ENCODE measurements around the gene PCDHB9.

DNA sequence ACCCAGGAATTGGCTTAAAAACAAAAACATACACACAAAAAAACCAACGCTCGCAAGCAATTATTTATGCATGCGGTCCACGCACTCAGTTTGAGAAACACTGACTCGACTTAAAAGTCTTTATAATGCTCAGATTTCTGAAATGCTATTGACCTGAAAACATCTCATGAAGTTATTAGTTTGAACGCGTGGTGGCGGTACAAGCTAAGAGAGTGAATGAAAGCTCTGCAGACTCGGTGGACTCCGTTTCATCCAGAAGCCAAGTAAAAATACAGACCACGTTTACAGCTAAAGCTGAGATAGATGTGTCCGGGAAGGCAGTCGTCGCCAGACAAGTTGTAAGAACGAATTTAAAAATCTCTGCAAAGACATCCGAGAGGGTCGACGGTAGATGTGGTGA, 37.1 kb upstream of the PCDHB9 start, which contains the start of gene PCDHB6:
- TF ChIP-seq, protein P1, sequence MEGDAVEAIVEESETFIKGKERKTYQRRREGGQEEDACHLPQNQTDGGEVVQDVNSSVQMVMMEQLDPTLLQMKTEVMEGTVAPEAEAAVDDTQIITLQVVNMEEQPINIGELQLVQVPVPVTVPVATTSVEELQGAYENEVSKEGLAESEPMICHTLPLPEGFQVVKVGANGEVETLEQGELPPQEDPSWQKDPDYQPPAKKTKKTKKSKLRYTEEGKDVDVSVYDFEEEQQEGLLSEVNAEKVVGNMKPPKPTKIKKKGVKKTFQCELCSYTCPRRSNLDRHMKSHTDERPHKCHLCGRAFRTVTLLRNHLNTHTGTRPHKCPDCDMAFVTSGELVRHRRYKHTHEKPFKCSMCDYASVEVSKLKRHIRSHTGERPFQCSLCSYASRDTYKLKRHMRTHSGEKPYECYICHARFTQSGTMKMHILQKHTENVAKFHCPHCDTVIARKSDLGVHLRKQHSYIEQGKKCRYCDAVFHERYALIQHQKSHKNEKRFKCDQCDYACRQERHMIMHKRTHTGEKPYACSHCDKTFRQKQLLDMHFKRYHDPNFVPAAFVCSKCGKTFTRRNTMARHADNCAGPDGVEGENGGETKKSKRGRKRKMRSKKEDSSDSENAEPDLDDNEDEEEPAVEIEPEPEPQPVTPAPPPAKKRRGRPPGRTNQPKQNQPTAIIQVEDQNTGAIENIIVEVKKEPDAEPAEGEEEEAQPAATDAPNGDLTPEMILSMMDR (IDR thresholded peaks at IDR 0.05): peak in 1 of 3 experiments; percentile 18
- no peak for TF ChIP-seq POLR2A (IDR thresholded peaks at IDR 0.05; ENCODE audit: low read depth)
